Cerebellar cortex (tissue), 1 donor: ENCODE measurements around the gene ROBO2.
"Not testable (repeated sequence)": the region's sequence is repeated elsewhere in the genome, so short reads cannot be mapped to it uniquely, and the experiment has no call there.

ENCODE experiments used
- DNase-seq: peaks from one replicate; pipeline ENCODE4 v3.0.0-alpha.2; 2015; ENCODE audit warnings: low spot score

Gene ROBO2

GRCh38 chr3:77326586-77326985, 286.7 kb downstream of the ROBO2 start:
- DNase-seq = no peak

GRCh38 chr3:77328690-77329089, 288.8 kb downstream of the ROBO2 start:
- no peak for DNase-seq

- DNase-seq = no peak
These were observed 289.2 kb downstream of the ROBO2 start for GRCh38 chr3:77329116-77329515.

GRCh38 chr3:77338195-77338594, 298.3 kb downstream of the ROBO2 start:
- DNase-seq = no peak

- no peak for DNase-seq
These were observed 302.1 kb downstream of the ROBO2 start for GRCh38 chr3:77342027-77342426.

- DNase-seq = no peak
These were observed 302.8 kb downstream of the ROBO2 start for GRCh38 chr3:77342688-77343087.

GRCh38 chr3:77345009-77345408, 305.1 kb downstream of the ROBO2 start:
- no peak for DNase-seq

GRCh38 chr3:77348244-77348855, 308.5 kb downstream of the ROBO2 start:
- no peak for DNase-seq

GRCh38 chr3:77354958-77355357, 315.1 kb downstream of the ROBO2 start:
- DNase-seq = no peak

GRCh38 chr3:77362936-77363335, 323.0 kb downstream of the ROBO2 start:
- DNase-seq = no peak

GRCh38 chr3:77365152-77365551, 325.3 kb downstream of the ROBO2 start:
- DNase-seq = no peak

- peak; percentile 21 for DNase-seq
These were observed 330.5 kb downstream of the ROBO2 start for GRCh38 chr3:77370413-77370812.

- no peak for DNase-seq
These were observed 332.1 kb downstream of the ROBO2 start for GRCh38 chr3:77372018-77372417.

GRCh38 chr3:77372634-77373346, 332.9 kb downstream of the ROBO2 start:
- no peak for DNase-seq

- DNase-seq = no peak
These were observed 333.7 kb downstream of the ROBO2 start for GRCh38 chr3:77373619-77374018.

GRCh38 chr3:77376511-77376910, 336.6 kb downstream of the ROBO2 start:
- DNase-seq = no peak

- DNase-seq = no peak
These were observed 337.8 kb downstream of the ROBO2 start for GRCh38 chr3:77377717-77378116.

GRCh38 chr3:77380136-77380535, 340.2 kb downstream of the ROBO2 start:
- no peak for DNase-seq

GRCh38 chr3:77381431-77381830, 341.5 kb downstream of the ROBO2 start:
- DNase-seq = no peak

- DNase-seq = no peak
These were observed 352.3 kb downstream of the ROBO2 start for GRCh38 chr3:77392181-77392580.

- DNase-seq = no peak
These were observed 354.1 kb downstream of the ROBO2 start for GRCh38 chr3:77394046-77394445.

GRCh38 chr3:77404871-77405270, 365.0 kb downstream of the ROBO2 start:
- DNase-seq = no peak

GRCh38 chr3:77407441-77407840, 367.5 kb downstream of the ROBO2 start:
- no peak for DNase-seq

- not testable (repeated sequence) for DNase-seq
These were observed 370.4 kb downstream of the ROBO2 start for GRCh38 chr3:77410334-77410733.
